OCI-LY7 (cell line): Measurements from ENCODE around the gene CERS6.

Experiments
- EZH2phosphoT487 ChIP-seq: fragments of 200-600 bp; sonication (generic); IDR thresholded peaks from 2 replicates; pipeline ENCODE4 v1.6.1; 2018; ENCODE audit warnings: low read depth, borderline replicate concordance, mild to moderate bottlenecking, mixed run types, antibody characterized with exemption, low read length, moderate library complexity, mixed read lengths
- TF ChIP-seq, protein P1 (sequence below): fragments of 200-600 bp; sonication (generic); conservative IDR thresholded peaks from 2 replicates; pipeline ENCODE4 v1.5.1; 2014; ENCODE audit warnings: mild to moderate bottlenecking, antibody characterized with exemption, low read length, moderate library complexity, mixed read lengths

GRCh38 chr2:168438553-168438952 is 17.5 kb upstream of the CERS6 start:
- TF ChIP-seq, protein P1, sequence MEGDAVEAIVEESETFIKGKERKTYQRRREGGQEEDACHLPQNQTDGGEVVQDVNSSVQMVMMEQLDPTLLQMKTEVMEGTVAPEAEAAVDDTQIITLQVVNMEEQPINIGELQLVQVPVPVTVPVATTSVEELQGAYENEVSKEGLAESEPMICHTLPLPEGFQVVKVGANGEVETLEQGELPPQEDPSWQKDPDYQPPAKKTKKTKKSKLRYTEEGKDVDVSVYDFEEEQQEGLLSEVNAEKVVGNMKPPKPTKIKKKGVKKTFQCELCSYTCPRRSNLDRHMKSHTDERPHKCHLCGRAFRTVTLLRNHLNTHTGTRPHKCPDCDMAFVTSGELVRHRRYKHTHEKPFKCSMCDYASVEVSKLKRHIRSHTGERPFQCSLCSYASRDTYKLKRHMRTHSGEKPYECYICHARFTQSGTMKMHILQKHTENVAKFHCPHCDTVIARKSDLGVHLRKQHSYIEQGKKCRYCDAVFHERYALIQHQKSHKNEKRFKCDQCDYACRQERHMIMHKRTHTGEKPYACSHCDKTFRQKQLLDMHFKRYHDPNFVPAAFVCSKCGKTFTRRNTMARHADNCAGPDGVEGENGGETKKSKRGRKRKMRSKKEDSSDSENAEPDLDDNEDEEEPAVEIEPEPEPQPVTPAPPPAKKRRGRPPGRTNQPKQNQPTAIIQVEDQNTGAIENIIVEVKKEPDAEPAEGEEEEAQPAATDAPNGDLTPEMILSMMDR: no peak
- TF ChIP-seq EZH2phosphoT487: no peak
